ENCODE measurements around the gene NCKAP5L. TPM values are rescaled to one million over a fixed set of nuclear protein-coding genes. Genes with fewer than 3 reads are reported as not detected.
A peak's percentile ranks its signal among the peaks of the same experiment; 100 is the strongest.

Gene NCKAP5L
- polyA plus RNA-seq, 3 donors = 3.7 to 14.9 (median 6.8) TPM

DNA sequence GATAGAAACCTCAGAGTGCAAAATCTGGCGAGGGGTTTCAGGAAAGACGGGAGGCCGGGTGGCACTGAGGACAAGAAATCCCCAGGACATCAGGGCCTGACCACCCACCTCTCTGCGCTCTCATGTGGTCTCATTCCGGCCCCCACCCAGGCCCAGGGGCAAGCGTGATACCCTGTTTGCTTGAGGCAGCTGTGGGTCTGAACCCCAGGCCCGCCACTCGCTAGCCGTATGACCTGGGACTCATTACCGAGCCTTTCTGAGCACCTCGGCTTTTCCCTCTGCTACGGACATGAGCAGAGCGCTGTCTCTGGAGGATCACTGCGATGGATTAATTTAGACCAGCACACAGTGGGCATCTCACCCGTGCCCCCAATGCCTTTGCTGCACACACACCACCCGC, 40.2 kb upstream of the NCKAP5L start:
- Histone ChIP-seq H4K20me1 (ENCODE audit: insufficient read depth, low read length) (no peaks in the 10 kb centered on the region), H3K9ac (ENCODE audit: insufficient read depth, low read length, poor library complexity, severe bottlenecking) (no peak overlapping the region), H3K4me1 (ENCODE audit: control insufficient read depth in 1 of 2, insufficient read depth in 2 of 2, low read length in 2 of 2) (no peaks in the 10 kb centered on the region), H3K79me2 (ENCODE audit: insufficient read depth, low read length) (no peaks in the 10 kb centered on the region), H3K36me3 (replicated peaks in 1 of 2; ENCODE audit: control insufficient read depth in 1 of 2, insufficient read depth in 2 of 2, low read length in 2 of 2) (no peaks in the 10 kb centered on the region), H3K4me3 (replicated peaks in 1 of 3; ENCODE audit: low read depth in 2 of 3, low read length in 3 of 3) (no peak overlapping the region), H2AFZ (ENCODE audit: insufficient read depth, low read depth, low read length, poor library complexity, severe bottlenecking) (no peak overlapping the region), H3K27ac (ENCODE audit: low read depth in 1 of 2, low read length in 2 of 2) (no peak overlapping the region), H3K4me2 (replicated peaks; ENCODE audit: extremely low read depth, low read length, poor library complexity, severe bottlenecking) (no peak overlapping the region), H3K27me3 (ENCODE audit: control insufficient read depth in 2 of 2, insufficient read depth in 2 of 2, low read length in 2 of 2) (no peaks in the 10 kb centered on the region), H3K9me3 (replicated peaks in 1 of 2; ENCODE audit: control insufficient read depth in 1 of 2, insufficient read depth in 1 of 2, low read length in 2 of 2) (no peaks in the 10 kb centered on the region)
- Mint-ChIP-seq H3K27ac (no peak overlapping the region), H3K36me3 (no peaks in the 10 kb centered on the region), H3K4me1 (no peaks in the 10 kb centered on the region), H3K4me3 (no peak overlapping the region), H3K9me3 (peaks cover 0 to 3% (median 0%) of the 10 kb centered on the region in 7 donors), H3K27me3 (ENCODE audit: low read depth in 3 of 3) (peaks cover 9 to 30% (median 21%) of the 10 kb centered on the region in 3 donors)
- no peak for DNase-seq
- 94% methylated on average over 13 of the region's 16 CpGs for WGBS (ENCODE audit: insufficient coverage)
- intact Hi-C loops (cut with micrococcal nuclease) = no loop called here
- TF ChIP-seq, protein P1, sequence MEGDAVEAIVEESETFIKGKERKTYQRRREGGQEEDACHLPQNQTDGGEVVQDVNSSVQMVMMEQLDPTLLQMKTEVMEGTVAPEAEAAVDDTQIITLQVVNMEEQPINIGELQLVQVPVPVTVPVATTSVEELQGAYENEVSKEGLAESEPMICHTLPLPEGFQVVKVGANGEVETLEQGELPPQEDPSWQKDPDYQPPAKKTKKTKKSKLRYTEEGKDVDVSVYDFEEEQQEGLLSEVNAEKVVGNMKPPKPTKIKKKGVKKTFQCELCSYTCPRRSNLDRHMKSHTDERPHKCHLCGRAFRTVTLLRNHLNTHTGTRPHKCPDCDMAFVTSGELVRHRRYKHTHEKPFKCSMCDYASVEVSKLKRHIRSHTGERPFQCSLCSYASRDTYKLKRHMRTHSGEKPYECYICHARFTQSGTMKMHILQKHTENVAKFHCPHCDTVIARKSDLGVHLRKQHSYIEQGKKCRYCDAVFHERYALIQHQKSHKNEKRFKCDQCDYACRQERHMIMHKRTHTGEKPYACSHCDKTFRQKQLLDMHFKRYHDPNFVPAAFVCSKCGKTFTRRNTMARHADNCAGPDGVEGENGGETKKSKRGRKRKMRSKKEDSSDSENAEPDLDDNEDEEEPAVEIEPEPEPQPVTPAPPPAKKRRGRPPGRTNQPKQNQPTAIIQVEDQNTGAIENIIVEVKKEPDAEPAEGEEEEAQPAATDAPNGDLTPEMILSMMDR (IDR thresholded peaks at IDR 0.05) = no peak

DNA sequence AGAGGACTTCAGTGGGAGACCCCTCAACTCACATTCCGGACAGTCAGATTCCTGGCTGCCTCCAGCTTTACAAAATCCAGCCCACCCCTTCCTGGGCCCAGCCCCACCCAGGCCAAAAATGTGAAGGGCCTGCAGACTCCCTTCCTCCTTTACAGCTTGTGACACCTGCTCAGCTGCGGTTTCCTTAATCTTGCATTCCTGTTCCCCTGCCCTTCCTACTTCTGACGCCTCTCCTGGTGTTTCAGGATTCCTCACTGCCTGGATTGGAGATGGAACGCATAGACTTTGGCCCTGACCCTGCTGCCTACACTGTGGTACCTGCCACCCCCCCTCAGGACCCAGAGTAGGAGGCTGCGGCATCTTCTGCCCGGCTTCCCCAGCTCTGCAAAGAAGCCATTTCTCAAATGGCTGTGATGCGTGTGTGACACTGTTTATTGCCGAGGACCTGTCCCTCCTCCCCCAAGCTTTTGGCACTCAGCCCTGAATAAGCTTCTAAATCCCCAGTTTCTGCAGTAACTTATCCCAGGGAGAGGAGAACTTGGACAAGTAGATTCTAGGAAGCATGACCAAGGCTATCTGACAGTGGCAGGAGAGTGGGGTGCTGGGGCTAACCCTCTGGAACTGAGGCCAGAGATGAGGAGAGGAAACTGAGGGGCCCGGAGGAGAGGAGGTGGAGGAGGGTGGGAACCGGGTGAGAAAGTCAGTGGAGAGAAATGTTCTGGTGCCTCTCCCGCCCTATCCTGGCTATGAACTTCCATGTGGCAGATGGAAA, 39.5 kb upstream of the NCKAP5L start:
- peak overlapping the region in 1 of 7 donors; percentile 27 for H3K27ac Mint-ChIP-seq

More for the DNA sequence above, 39.5 kb upstream of the NCKAP5L start:
- H3K4me3 Mint-ChIP-seq = peak overlapping the region in 1 of 2 donors; percentile 5
- no peaks in the 10 kb centered on the region for H3K4me1 ChIP-seq (ENCODE audit: control insufficient read depth in 1 of 2, insufficient read depth in 2 of 2, low read length in 2 of 2)
- H3K27me3 ChIP-seq (ENCODE audit: control insufficient read depth in 2 of 2, insufficient read depth in 2 of 2, low read length in 2 of 2) = no peaks in the 10 kb centered on the region
- WGBS (ENCODE audit: insufficient coverage) = 54% methylated on average over 3 of the region's 11 CpGs
- H3K4me2 ChIP-seq (replicated peaks; ENCODE audit: extremely low read depth, low read length, poor library complexity, severe bottlenecking) = no peak overlapping the region
- no peaks in the 10 kb centered on the region for H3K9me3 ChIP-seq (replicated peaks in 1 of 2; ENCODE audit: control insufficient read depth in 1 of 2, insufficient read depth in 1 of 2, low read length in 2 of 2)
- H2AFZ ChIP-seq (ENCODE audit: insufficient read depth, low read depth, low read length, poor library complexity, severe bottlenecking) = no peak overlapping the region
- no peak overlapping the region for H3K27ac ChIP-seq (ENCODE audit: low read depth in 1 of 2, low read length in 2 of 2)
- intact Hi-C loops (cut with micrococcal nuclease) = no loop called here
- no peak for DNase-seq
- TF ChIP-seq, protein P1 (IDR thresholded peaks at IDR 0.05) = no peak
- no peaks in the 10 kb centered on the region for H3K36me3 ChIP-seq (replicated peaks in 1 of 2; ENCODE audit: control insufficient read depth in 1 of 2, insufficient read depth in 2 of 2, low read length in 2 of 2)
- no peaks in the 10 kb centered on the region for H3K4me1 Mint-ChIP-seq
- H3K27me3 Mint-ChIP-seq (ENCODE audit: low read depth in 3 of 3) = peaks cover 9 to 30% (median 21%) of the 10 kb centered on the region in 3 donors
- H4K20me1 ChIP-seq (ENCODE audit: insufficient read depth, low read length) = no peaks in the 10 kb centered on the region
- H3K36me3 Mint-ChIP-seq = no peaks in the 10 kb centered on the region
- peaks cover 0 to 3% (median 0%) of the 10 kb centered on the region in 7 donors for H3K9me3 Mint-ChIP-seq
- H3K79me2 ChIP-seq (ENCODE audit: insufficient read depth, low read length) = no peaks in the 10 kb centered on the region
- H3K9ac ChIP-seq (ENCODE audit: insufficient read depth, low read length, poor library complexity, severe bottlenecking) = no peak overlapping the region
- no peak overlapping the region for H3K4me3 ChIP-seq (replicated peaks in 1 of 3; ENCODE audit: low read depth in 2 of 3, low read length in 3 of 3)

All from CD14-positive monocyte (primary cell).